HG03558 (cell line): ENCODE results near the gene DIDO1.

Experiments
- ATAC-seq: cut with Tn5 transposase; IDR thresholded peaks from one replicate; pipeline ENCODE4 v1.9.1; 2021; ENCODE audit warnings: moderate number of reproducible peaks; ENCODE audit not compliant: unreplicated experiment; ENCODE audit errors: extremely low read depth

The DIDO1 gene

DNA sequence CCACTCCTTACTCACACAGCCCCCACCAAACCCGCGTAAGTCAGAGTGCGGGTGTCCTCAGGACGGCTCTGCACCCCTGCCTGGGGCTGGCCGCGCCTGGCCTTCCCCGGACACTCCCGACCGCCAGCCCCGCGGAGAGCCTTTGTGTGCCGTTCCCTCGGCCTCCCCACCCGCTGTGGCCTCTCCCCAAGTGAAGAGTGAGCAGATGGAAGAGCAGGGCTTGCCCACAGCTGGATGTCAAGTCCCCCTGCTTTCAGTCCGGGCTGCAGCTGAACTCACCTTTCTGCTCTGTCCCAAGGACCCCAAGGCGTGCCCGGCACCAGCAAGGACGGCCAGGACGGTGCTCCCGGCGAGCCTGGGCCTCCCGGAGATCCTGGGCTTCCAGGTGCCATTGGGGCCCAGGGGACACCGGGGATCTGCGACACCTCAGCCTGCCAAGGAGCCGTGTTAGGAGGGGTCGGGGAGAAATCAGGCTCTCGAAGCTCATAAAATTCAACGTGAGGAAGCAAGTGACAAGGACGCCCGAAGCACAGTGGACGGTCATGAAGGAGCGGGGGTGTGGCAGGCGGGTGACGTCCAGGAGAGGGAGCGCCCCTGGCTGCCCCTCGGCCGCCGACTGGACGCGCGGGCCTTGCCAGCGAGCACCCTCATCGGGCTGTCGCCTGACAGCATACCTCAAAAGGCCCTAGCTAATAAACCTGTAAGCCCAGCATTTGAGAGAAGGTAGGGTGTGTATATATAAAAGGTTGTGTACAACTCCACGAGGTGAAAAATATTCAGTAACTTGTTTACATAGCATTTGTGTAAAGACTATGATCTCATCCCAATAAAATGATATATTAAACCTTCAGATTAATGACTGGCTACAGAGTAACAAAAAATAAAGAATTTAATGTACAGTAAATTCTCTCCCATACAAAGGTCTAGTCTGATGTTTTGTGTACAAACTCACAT lies 85.8 kb downstream of the DIDO1 start:
- ATAC-seq: no peak

DNA sequence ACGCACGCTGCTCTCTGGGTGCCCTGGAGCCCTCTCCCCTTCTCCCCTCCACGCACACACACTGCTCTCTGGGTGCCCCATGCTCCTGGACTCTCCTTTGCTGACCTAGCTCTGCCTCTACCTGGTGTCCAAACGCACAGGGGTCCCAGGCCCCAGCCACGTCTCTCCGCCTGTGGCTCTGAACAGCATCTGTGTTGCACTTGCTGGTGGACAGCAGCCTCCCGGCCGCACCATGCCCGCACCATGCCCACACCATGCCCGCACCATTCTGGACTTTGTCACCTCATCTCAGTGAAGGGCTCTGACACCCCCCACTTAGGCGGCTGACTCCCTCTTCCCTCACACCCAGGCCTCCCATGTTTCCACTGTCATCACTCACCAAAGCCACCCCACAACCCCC lies 86.5 kb downstream of the DIDO1 start:
- ATAC-seq: no peak

DNA sequence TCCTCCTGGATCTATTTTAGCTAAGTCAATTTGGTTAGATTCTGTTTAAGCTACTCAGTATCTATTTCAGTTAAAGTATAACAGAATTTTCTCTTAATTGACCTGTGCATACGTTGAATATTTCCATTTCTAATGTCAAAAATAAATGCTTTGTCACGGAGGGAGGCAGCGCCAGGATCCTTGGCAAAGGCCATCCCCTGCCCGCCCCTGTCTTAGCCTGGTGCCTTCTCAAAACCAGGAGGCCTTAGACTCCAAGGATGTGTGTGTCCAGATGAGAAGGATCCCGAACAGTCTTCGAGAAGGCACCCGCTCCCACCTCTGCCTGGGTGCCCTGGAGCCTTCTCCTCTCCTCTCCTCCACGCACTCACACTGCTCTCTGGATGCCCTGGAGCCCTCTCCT lies 87.0 kb downstream of the DIDO1 start:
- no peak for ATAC-seq

DNA sequence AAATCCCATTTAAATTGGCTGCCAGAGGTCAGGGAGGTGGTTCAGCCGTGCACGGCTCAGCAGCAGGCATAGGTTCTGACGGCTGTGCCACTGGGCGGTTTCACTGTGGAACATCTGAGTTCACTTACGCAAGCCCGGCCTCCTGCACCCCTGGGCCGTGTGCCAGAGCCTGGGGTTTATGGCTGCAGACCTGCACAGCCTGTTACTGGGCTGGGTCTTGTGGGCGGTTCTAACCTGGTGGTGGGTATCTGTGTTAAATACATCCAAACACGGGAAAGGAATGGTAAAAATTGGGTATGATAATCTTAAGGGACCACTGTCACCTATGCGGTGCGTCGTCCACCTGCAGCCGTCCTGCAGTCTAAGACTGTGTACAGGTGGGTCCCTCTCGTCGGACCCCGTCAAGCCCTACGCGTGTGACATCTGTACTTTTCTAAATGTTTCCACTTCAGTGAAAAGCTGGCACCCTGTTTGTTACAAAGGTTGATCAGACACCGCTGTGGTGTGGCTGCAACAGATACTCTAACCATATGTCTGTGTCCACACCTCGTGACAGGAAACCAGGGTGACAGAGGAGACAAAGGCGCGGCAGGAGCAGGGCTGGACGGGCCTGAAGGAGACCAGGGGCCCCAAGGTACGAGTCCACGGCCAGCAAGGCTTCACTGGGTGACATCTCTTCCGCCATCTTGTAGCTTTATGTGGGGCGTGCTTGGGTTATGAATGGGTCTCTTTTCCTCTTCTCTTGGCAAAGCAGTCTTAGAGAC lies 88.0 kb downstream of the DIDO1 start:
- ATAC-seq: no peak

DNA sequence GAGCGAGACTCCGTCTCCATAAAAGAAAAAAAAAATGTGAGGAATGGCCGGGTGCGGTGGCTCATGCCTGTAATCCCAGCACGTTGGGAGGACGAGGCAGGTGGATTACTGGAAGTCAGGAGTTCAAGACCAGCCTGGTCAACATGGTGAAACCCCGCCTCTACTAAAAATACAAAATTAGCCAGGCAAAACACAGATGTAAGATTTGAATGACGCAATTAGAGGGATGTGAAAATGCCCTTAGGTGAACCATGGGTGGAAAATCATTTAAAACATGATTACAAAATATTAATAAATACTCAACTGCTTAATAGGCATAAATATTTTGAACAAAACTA lies 88.5 kb downstream of the DIDO1 start:
- no peak for ATAC-seq

DNA sequence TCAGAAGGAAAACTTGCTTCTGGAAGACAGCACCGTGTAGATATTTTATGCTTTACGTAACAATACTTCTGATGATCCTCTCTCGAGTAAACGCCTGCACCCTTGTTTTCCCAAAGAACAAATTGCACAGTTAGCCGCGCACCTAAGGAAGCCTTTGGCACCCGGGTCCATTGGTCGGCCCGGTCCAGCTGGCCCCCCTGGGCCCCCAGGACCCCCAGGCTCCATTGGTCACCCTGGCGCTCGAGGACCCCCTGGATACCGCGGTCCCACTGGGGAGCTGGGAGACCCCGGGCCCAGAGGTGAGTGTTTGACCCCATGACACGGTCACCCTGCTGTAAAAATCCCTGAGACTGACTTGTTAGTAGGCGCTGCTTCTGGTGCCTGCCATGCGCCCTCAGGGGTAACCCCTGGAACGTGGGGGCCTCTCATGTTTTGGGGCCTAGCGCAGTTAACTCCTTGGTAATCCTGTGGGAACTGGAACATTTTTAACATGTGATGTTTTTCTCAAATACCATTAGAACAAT lies 89.3 kb downstream of the DIDO1 start:
- no peak for ATAC-seq

DNA sequence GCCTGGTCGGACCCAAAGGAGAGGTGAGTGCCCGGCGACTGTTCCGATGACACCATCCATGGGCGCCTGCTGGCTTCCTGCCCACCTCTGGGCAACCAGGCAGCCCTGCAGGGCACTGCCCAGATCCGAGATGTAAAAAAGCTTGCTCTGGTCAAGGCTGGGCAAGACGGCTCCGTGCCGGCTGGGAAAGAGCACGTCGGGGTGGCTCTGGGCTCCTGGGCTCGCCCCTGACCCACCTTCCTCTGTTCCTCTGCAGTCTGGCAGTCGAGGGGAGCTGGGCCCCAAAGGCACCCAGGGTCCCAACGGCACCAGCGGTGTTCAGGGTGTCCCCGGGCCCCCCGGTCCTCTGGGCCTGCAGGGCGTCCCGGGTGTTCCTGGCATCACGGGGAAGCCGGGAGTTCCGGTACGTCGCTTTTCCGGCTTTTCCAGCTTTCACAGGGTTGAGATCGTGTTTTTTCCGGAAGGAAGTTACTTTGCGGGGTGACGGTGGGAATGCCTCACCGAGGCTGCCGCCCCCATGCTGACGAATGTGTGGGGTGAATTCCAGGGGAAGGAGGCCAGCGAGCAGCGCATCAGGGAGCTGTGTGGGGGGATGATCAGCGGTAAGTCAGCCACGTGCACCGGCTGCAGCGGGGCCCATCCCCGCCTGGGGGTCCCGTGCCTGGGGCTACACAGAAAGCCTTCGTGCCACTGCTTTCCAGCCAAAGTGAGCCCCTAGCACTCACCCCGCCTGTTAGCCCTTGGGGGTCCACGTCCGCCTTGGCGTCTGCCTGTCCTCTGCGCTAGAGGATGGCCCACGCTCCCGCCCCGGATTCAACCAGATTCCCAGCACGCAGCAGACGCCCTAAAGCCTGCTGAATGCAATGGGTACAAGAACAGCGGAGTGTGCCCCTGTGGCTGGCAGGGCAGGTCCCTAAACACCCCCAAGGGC lies 90.1 kb downstream of the DIDO1 start:
- no peak for ATAC-seq

DNA sequence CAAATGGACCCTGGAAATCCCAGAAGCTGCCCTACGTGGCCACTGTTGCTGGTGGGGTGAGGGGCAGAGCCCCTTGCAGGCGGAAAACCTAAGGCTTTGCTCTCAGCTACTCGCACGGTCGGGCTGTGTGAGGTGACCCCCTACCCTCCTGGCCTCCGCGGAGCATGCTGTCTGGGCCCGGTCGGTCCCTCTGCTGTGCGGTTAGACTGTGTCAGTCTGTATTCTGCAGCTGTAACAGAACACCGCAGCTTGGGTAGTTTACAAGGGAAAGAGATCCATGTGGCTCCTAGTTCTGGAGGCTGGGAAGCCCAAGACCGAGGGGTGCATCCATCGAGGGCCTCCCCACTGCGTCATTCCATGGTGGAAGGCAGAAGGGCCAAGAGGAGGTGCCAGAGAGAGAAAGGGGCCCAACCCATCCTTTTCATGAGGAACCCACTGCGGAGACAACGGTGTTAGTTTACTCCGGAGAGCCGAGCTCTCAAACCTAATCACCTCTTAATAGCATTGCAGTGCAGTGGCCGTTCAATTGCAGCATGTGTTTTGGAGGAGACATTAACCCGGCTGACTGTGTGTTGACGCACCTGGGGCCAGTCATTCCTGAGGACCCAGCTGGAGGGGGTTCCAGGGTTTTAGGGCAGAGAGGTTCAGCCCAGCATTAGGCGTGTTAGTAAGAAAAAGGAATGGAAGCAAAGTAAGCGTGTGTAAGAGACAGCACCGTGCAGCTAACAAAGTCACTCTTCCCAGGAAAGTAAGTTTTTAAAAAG lies 91.2 kb downstream of the DIDO1 start:
- no peak for ATAC-seq

DNA sequence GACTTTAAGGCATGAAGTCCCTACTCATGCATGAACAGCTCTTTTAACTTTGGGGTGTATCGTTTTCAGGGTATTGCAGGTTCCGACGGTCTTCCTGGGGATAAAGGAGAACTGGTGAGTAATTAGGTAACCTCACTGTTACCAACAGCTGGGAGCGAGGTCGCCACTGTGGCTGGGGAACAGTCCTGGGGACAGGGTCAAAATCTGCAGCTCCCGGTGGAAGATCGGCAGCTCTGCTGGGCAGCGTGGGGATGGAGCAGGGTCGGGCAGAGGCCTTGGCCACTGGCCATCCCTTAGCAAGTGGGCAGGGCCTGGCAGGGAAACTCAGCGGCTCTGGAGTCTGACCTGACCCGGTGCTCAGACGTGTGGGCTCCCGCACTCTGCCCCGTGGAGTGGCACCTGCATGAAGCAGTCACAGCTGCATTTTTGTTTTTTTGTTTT lies 93.3 kb downstream of the DIDO1 start:
- ATAC-seq: no peak

DNA sequence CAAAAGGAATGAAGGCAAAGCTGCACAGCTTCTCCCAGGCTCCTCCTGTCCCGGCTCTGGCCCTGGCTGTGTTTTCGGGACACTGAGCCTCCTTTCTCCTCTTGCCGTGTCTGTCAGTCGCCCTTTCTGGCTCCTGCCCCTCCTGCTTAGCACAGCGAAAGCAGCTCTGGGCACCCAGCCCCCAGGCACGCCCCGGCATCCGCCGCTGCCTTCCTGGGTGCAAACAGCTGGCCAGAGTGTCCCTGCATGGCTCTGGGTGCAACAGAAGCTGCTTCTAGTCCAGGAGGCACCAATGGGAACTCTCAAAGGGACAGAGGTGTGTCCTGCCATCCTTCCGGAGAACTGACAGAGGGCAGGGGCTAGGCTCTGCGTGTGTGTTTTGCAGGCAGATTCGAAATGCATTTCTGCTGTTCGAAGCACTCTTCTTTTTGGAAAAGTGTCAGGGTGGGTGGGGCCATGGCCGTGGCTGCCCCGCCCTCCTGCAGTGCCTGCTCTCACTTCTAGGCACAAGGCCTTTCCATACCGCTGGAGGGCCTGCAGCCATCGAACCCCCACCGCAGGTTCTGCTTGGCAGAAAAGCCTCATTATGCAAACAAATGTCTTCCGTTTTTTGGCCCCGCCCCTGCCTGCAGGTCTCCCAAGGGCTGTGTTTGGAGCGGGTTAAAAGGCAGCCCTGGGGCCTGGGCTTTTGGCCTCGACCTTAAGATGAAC lies 93.9 kb downstream of the DIDO1 start:
- ATAC-seq: no peak

DNA sequence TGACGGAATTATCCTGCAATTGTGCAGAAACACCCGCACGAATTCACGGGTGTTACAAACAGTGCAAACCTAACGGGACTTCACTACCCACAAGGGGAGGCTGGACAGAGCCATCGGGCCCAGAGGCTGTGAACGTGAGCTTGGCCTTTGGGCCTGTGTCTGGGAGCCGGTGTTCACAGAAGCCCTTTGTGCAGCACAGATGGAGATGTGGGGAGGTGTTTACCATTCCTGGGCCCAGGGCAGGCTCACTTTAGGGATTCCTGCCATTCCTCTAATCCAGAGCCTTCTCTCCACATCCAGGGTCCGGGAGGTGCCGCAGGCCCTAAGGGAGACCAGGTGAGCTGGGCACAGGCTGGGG lies 94.5 kb downstream of the DIDO1 start:
- no peak for ATAC-seq

DNA sequence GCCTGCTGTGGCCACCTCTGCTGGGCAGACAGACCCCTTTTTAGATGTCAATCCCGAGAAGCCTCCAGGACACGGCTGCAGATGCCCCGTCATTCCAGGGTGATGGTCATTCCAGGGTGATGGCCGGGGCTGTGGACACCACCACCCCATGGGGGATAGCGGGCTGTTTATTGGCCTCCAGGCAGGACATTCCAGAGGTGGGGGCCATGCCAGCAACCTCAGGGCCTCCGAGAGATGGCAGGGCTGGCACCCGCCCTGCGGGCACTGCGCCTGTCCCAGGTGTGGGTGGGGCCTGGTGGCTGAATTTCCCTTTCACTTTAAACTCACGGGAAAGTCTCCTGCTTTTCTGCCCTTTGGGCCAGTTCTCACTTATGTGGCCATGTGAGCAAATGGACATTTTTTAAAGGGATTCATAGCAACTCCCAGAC lies 94.9 kb downstream of the DIDO1 start:
- no peak for ATAC-seq

DNA sequence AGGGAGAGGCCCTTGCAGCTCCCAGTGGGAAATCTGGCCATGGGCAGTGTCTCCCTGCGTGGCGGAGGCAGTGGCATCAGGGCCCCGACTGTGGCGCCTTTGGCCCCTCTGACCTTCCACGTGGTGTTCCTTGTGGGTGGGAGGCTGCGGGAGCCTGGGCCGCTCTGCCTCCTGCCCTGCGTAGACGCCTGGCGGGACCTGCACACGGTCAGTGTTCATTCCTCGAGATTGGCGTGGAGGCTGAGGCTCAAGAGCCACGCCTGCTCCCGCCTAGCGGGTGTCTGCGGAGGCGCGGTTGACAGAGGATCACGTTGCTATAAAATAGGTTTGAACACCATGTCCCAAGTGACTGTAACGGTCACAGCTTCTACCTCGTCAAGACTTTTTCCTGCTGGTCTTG lies 95.5 kb downstream of the DIDO1 start:
- ATAC-seq: no peak

DNA sequence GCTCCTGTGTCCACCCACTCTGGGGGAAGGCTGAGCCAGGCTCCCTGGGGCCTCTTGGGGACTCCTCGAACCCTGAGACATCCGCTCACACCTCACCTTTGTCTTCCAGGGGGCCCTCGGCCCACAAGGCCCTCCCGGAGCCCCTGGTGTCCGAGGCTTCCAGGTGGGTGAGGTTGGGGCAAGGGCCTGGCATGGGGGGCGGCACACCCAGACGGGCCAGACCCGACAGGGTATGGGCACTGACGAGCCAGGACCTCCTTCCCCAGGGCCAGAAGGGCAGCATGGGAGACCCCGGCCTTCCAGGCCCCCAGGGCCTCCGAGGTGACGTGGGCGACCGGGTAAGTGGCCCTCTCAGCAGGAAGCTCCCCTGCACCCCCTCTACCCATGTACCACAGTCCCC lies 96.1 kb downstream of the DIDO1 start:
- no peak for ATAC-seq

DNA sequence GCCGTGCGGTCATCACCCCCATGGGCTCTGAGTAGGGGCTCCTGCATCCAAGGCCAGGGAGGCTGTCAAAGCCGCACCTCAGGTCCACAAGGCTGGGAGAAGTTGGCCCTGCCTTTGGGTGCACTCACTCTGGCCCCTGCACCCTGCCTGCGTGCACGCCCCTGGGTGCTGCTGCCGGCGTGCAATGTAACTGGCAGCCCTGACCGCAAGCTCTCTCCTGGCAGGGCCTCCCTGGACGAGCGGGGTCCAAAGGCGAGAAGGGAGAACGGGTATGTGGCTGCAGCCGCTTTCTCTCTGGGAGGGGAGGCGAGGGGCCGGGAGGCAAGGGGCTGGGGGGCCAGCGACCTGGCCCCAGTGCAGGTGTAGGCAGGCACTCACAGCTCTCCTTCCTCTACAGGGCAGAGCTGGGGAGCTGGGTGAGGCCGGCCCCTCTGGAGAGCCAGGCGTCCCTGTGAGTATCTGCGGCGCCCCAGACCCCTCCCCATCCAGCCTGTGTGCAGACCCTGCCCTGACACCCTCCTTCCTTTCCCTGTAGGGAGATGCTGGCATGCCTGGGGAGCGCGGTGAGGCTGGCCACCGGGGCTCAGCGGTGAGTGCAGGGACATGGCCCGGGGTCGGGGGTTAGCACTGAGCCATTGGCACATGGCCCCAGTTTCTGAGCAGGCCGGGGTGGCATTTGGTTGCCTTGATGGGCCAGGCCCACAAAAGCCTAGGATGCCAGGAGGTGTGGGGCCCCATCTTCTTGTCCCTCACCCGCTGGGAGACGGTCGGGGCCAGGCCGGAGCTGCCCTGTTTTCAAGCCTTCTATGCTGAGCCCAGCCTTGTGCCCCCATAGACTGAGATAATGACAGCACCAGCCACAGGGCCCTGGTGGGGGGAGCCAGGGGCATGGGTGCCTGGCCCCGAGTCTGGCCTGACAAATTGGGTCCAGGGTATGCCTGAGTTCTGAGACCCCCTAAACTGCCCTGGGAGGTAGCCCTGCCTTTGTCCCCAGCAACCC lies 96.8 kb downstream of the DIDO1 start:
- no peak for ATAC-seq

DNA sequence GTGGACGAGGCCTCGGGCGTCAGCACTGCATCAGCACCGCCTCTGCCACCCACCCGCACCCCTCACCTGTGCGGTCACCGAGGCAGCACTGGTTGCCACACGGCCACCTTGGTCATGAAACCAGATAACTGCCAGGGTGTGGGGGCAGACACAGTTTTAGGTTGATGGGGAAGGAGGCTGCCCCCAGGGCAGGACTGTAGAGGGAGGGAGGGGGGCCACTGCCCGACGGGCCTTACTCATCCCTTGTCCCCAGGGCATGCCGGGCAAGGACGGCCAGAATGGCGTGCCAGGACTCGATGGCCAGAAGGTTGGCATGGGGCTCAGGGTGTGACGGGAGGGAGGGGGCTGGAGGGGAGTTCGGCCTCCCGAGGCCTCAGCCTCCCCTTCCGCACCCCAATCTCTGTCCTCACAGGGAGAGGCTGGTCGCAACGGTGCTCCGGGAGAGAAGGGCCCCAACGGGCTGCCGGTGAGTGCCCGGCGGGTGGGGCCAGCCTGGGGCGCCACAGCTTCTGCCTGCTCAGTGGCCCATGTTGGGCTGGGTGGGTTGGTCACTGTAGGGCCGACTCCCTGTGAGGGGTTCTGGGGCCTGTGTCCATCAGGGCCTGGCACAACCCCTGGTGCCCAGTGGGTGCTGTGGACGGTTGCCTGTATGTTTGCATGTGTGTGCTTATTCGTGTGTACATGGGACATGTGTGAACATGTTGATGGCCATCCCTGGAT lies 97.6 kb downstream of the DIDO1 start:
- no peak for ATAC-seq

DNA sequence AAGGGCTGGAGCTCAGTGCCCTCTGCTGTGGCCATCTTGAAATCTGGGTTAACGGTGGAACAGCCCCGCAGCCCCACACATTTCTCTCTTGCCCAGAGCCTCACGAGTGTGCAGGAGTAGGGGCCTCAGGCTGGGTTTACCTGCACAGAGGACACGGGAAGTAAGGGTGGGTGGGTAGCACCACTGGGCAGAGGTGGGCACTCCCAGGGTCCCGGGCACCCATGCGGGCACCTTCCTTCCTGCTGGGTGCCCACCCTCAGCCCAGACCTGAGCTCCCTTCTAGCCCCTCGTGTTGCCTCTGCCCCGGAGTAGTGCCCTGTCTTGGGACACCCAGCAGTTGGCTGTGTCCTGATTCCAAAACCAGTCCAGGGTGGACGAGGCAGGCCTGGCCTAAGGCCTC lies 98.3 kb downstream of the DIDO1 start:
- no peak for ATAC-seq
